ENCODE results near the gene VCL.

DNA sequence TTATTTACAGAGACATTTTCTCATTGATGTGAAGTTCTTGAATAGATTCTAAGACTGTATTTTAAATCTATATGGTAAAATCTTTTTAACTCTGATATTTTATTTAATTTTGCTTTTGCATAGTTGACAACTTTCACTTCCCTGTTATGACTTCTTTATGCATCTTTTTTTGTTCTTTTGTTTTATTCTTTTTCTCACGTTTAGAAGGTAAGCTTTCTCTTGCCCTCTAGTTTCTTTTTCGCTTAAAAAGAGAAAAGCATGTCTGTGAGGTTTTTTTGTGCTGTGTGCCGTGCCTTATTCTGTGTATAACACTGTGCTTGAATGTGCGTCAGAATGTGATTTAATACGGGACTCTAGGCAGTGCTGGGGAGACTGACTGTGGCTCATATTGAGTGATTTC lies 78.0 kb downstream of the VCL start:
- TF ChIP-seq POLR2A (IDR thresholded peaks at IDR 0.05; ENCODE audit: low read length), result no peak
- TF ChIP-seq GATA1 (IDR thresholded peaks at IDR 0.05; ENCODE audit: low read depth, low read length), result no peak
